SU-DHL-6 (cell line): ENCODE data around the gene DDR2.

Experiments used
- H2AFZ ChIP-seq: fragments of 200-600 bp; sonication (generic); 2 replicates; pipeline ENCODE4 v1.6.1; 2014; ENCODE audit warnings: low read depth, mild to moderate bottlenecking, moderate library complexity, mixed read lengths, antibody characterized with exemption, low read length; ENCODE audit not compliant: severe bottlenecking
- H3F3A ChIP-seq: fragments of 200-600 bp; shearing (Covaris generic); 2 replicates; pipeline ENCODE4 v1.6.0; 2016; ENCODE audit warnings: antibody characterized with exemption, mild to moderate bottlenecking; ENCODE audit not compliant: insufficient read depth
- H3K27ac ChIP-seq: fragments of 200-600 bp; sonication (generic); 2 replicates; pipeline ENCODE4 v1.5.1; 2016; ENCODE audit warnings: low read depth, mild to moderate bottlenecking, low read length, moderate library complexity, mixed read lengths
- H3K27me3 ChIP-seq: fragments of 200-600 bp; sonication (generic), shearing (Covaris generic); 2 replicates; pipeline ENCODE4 v1.6.0; 2014; ENCODE audit warnings: mild to moderate bottlenecking, low read length
- H3K36me3 ChIP-seq: fragments of 200-600 bp; sonication (generic); 2 replicates; pipeline ENCODE4 v1.6.1; 2014; ENCODE audit warnings: mild to moderate bottlenecking, low read length, mixed read lengths
- H3K4me2 ChIP-seq: fragments of 300-600, 200-600 bp; shearing (Covaris generic), sonication (generic); 2 replicates; pipeline ENCODE4 v1.6.0; 2014; ENCODE audit warnings: low read length, low read depth, mild to moderate bottlenecking; ENCODE audit not compliant: poor library complexity, severe bottlenecking
- H3K4me3 ChIP-seq: fragments of 200-600 bp; sonication (generic); 2 replicates; pipeline ENCODE4 v1.5.1; 2014; ENCODE audit warnings: antibody characterized with exemption, low read length, mild to moderate bottlenecking, mixed read lengths; ENCODE audit not compliant: insufficient read depth, poor library complexity, severe bottlenecking
- H3K79me2 ChIP-seq: fragments of 200-600 bp; sonication (generic); 2 replicates; pipeline ENCODE4 v1.6.1; 2014; ENCODE audit warnings: mild to moderate bottlenecking, low read length, moderate library complexity; ENCODE audit not compliant: insufficient read depth
- H3K9ac ChIP-seq: fragments of 200-600 bp; sonication (generic); 2 replicates; pipeline ENCODE4 v1.7.0; 2014; ENCODE audit warnings: mild to moderate bottlenecking, low read length
- H3K9me2 ChIP-seq: fragments of 200-600 bp; sonication (generic); replicated peaks from 2 replicates; pipeline ENCODE4 v1.6.1; 2014; ENCODE audit warnings: low read length; ENCODE audit not compliant: insufficient read depth
- H3K9me3 ChIP-seq: fragments of 200-600 bp; sonication (generic); 2 replicates; pipeline ENCODE4 v1.6.1; 2014; ENCODE audit warnings: low read length, mixed read lengths; ENCODE audit not compliant: insufficient read depth
- H4K20me1 ChIP-seq: fragments of 200-600 bp; sonication (generic); 2 replicates; pipeline ENCODE4 v1.6.1; 2014; ENCODE audit warnings: low read depth, mild to moderate bottlenecking, antibody characterized with exemption, low read length, moderate library complexity, mixed read lengths
- EZH2phosphoT487 ChIP-seq: fragments of 200-600 bp; sonication (generic), shearing (Covaris generic); conservative IDR thresholded peaks from 2 replicates; pipeline ENCODE4 v1.6.1; 2018; ENCODE audit warnings: mild to moderate bottlenecking, antibody characterized with exemption, low read length, moderate library complexity, mixed read lengths
- TF ChIP-seq, protein P1 (sequence below): fragments of 200-600 bp; sonication (generic); IDR thresholded peaks from one replicate; pipeline ENCODE4 v1.5.1; 2017; ENCODE audit warnings: antibody characterized with exemption, mild to moderate bottlenecking, low read length, moderate library complexity; ENCODE audit not compliant: insufficient read depth, poor library complexity, severe bottlenecking

DDR2 gene

DNA sequence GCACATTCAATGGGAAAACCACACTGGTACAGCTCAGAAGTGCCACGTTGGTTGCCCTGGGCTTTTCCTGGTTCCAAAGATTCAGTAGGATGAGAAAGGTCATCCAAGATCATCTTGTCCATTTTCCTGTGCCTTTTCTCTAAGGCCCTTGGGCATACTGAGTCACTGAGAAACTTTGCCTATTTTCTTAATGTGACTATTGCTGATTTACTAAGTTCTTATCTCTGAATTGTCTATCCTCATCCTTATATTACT lies 101.0 kb downstream of the DDR2 start:
- Histone ChIP-seq H3K9me3 (no peaks in the 10 kb centered on the region), H3K27ac (no peak overlapping the region), H3K79me2 (no peaks in the 10 kb centered on the region), H3K9ac (no peak overlapping the region), H4K20me1 (no peaks in the 10 kb centered on the region), H2AFZ (no peak overlapping the region), H3K4me3 (no peak overlapping the region), H3K9me2 (no peaks in the 10 kb centered on the region), H3K27me3 (no peaks in the 10 kb centered on the region), H3K4me2 (no peak overlapping the region), H3K36me3 (no peaks in the 10 kb centered on the region), H3F3A (no peaks in the 10 kb centered on the region)
- TF ChIP-seq, protein P1, sequence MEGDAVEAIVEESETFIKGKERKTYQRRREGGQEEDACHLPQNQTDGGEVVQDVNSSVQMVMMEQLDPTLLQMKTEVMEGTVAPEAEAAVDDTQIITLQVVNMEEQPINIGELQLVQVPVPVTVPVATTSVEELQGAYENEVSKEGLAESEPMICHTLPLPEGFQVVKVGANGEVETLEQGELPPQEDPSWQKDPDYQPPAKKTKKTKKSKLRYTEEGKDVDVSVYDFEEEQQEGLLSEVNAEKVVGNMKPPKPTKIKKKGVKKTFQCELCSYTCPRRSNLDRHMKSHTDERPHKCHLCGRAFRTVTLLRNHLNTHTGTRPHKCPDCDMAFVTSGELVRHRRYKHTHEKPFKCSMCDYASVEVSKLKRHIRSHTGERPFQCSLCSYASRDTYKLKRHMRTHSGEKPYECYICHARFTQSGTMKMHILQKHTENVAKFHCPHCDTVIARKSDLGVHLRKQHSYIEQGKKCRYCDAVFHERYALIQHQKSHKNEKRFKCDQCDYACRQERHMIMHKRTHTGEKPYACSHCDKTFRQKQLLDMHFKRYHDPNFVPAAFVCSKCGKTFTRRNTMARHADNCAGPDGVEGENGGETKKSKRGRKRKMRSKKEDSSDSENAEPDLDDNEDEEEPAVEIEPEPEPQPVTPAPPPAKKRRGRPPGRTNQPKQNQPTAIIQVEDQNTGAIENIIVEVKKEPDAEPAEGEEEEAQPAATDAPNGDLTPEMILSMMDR = no peak
- TF ChIP-seq EZH2phosphoT487 = no peak

DNA sequence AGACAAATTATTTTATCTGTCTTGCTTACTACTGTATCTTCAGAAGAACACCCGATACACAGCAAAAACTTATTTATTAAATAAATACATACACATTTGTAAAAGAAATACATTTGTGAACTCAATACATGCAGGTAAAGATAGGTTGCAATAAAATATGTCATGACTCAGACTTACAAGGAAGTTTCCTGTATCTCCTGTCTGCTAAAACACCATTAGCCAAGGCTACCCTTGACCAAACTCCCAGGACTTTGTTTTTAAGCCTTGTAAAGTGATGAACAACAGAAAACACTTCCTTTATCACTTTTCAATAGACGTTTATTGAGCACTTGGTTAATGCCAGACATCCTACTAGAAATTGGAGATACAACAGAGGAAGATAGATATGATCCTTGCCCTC lies 101.8 kb downstream of the DDR2 start:
- Histone ChIP-seq H3K79me2 (no peaks in the 10 kb centered on the region), H3K9me2 (no peaks in the 10 kb centered on the region), H3K4me3 (no peak overlapping the region), H3K27ac (no peak overlapping the region), H2AFZ (no peak overlapping the region), H3K9me3 (no peaks in the 10 kb centered on the region), H3F3A (no peaks in the 10 kb centered on the region), H4K20me1 (no peaks in the 10 kb centered on the region), H3K4me2 (no peak overlapping the region), H3K9ac (no peak overlapping the region), H3K27me3 (no peaks in the 10 kb centered on the region), H3K36me3 (no peaks in the 10 kb centered on the region)
- no peak for TF ChIP-seq EZH2phosphoT487
- TF ChIP-seq, protein P1 = no peak

DNA sequence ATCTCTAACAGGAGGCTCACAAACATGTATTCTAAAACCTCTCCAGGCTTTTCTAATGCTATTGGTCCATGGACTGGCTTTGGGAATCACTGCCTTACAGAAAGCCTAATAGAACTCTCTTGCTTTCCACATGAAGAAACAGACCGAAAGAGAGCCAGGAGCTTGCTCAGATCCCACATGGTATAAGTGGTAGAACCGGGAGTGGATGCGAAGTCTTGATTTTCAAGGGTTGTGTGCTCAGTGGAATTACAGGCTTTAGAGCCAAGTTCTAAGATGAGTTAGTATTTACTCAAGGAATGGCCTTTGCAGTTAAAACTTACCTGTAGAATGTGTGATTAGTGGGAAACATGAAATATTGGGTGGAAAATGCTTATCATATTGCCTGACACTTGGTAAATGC lies 103.9 kb downstream of the DDR2 start:
- no peak overlapping the region for H3K4me3 ChIP-seq
- no peaks in the 10 kb centered on the region for H3K36me3 ChIP-seq
- H3K9me2 ChIP-seq = no peaks in the 10 kb centered on the region
- H3K79me2 ChIP-seq = no peaks in the 10 kb centered on the region
- H3K9ac ChIP-seq = no peak overlapping the region
- H3K27ac ChIP-seq = no peak overlapping the region
- H3K9me3 ChIP-seq = no peaks in the 10 kb centered on the region
- no peaks in the 10 kb centered on the region for H3K27me3 ChIP-seq
- H4K20me1 ChIP-seq = no peaks in the 10 kb centered on the region
- H2AFZ ChIP-seq = no peak overlapping the region
- no peaks in the 10 kb centered on the region for H3F3A ChIP-seq
- TF ChIP-seq EZH2phosphoT487 = no peak
- TF ChIP-seq, protein P1 = no peak
- H3K4me2 ChIP-seq = no peak overlapping the region

DNA sequence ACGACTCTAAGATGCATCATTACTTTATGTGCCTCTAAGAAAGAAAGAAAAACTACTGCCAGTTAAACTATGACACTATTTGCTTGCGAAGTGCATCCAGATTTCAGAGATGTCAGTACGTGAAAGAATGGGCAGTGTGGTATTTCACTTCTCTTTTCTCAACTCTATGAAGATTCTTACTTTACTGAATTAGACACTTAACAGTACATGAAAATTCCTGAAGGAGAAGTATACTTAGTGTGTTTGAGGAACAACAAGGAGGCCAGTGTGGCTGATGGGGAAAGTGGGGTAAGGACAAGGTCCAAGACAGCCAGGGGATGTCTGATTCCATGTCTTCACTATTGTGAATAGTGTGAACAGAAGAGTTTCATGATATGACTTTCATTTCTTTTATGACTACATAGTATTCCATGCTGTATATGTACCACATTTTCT lies 104.4 kb downstream of the DDR2 start:
- H3F3A ChIP-seq = no peaks in the 10 kb centered on the region
- H4K20me1 ChIP-seq = no peaks in the 10 kb centered on the region
- H3K36me3 ChIP-seq = no peaks in the 10 kb centered on the region
- no peak overlapping the region for H3K27ac ChIP-seq
- H3K9me3 ChIP-seq = no peaks in the 10 kb centered on the region
- no peak overlapping the region for H3K4me2 ChIP-seq
- no peaks in the 10 kb centered on the region for H3K9me2 ChIP-seq
- H3K4me3 ChIP-seq = no peak overlapping the region
- TF ChIP-seq, protein P1 = no peak
- TF ChIP-seq EZH2phosphoT487 = no peak
- H3K9ac ChIP-seq = no peak overlapping the region
- H3K27me3 ChIP-seq = no peaks in the 10 kb centered on the region
- no peak overlapping the region for H2AFZ ChIP-seq
- no peaks in the 10 kb centered on the region for H3K79me2 ChIP-seq
